Measurements from ENCODE around the gene GAPDH.

The GAPDH gene

GRCh38 chr12:6522193-6522592 is 12.1 kb upstream of the GAPDH start:
- no peak for DNase-seq (ENCODE audit: low read depth)

GRCh38 chr12:6523708-6524107 is 10.6 kb upstream of the GAPDH start:
- no peak for DNase-seq (ENCODE audit: low read depth)
- TF ChIP-seq CTCF (conservative IDR thresholded peaks at IDR 0.05; ENCODE audit: control insufficient read depth, insufficient read depth, low read depth, low read length), result no peak
- H3K4me3 ChIP-seq (ENCODE audit: control insufficient read depth, low read depth, low read length), result no peak overlapping the region

More at GRCh38 chr12:6522193-6522592, 12.1 kb upstream of the GAPDH start:
- no peak overlapping the region for H3K4me3 ChIP-seq (ENCODE audit: control insufficient read depth, low read depth, low read length)
- TF ChIP-seq CTCF (conservative IDR thresholded peaks at IDR 0.05; ENCODE audit: control insufficient read depth, insufficient read depth, low read depth, low read length), result no peak

GRCh38 chr12:6524648-6525047 is 9.7 kb upstream of the GAPDH start:
- TF ChIP-seq CTCF (conservative IDR thresholded peaks at IDR 0.05; ENCODE audit: control insufficient read depth, insufficient read depth, low read depth, low read length), result no peak
- no peak overlapping the region for H3K4me3 ChIP-seq (ENCODE audit: control insufficient read depth, low read depth, low read length)
- no peak for DNase-seq (ENCODE audit: low read depth)

GRCh38 chr12:6526201-6526600 is 8.1 kb upstream of the GAPDH start:
- DNase-seq (ENCODE audit: low read depth), result no peak

GRCh38 chr12:6526766-6527525 is 7.4 kb upstream of the GAPDH start:
- no peak for TF ChIP-seq CTCF (conservative IDR thresholded peaks at IDR 0.05; ENCODE audit: control insufficient read depth, insufficient read depth, low read depth, low read length)
- no peak overlapping the region for H3K4me3 ChIP-seq (ENCODE audit: control insufficient read depth, low read depth, low read length)
- DNase-seq (ENCODE audit: low read depth), result no peak

More at GRCh38 chr12:6526201-6526600, 8.1 kb upstream of the GAPDH start:
- TF ChIP-seq CTCF (conservative IDR thresholded peaks at IDR 0.05; ENCODE audit: control insufficient read depth, insufficient read depth, low read depth, low read length), result no peak
- no peak overlapping the region for H3K4me3 ChIP-seq (ENCODE audit: control insufficient read depth, low read depth, low read length)

- no peak for DNase-seq (ENCODE audit: low read depth)
- no peak overlapping the region for H3K4me3 ChIP-seq (ENCODE audit: control insufficient read depth, low read depth, low read length)
- no peak for TF ChIP-seq CTCF (conservative IDR thresholded peaks at IDR 0.05; ENCODE audit: control insufficient read depth, insufficient read depth, low read depth, low read length)
Observed at GRCh38 chr12:6527711-6528110, 6.6 kb upstream of the GAPDH start.

Measured in fibroblast of mammary gland (primary cell).